ENCODE results near the gene FBXW8. TPM values are rescaled to one million over a fixed set of nuclear protein-coding genes. Genes with fewer than 3 reads are reported as not detected.

Gene FBXW8
- total and polyA plus RNA-seq, 4 donors, result 1.9 to 7.1 (median 4.9) TPM

- TF ChIP-seq ZBTB33 (IDR thresholded peaks at IDR 0.05) (no peak), JUND (IDR thresholded peaks at IDR 0.05) (no peak), SP1 (IDR thresholded peaks at IDR 0.05) (no peak), GABPA (IDR thresholded peaks at IDR 0.05 in 1 of 2, conservative IDR thresholded peaks at IDR 0.05 in 1 of 2) (no peak), EGR1 (IDR thresholded peaks at IDR 0.05; ENCODE audit: low read depth in 2 of 2) (no peak)
- Histone ChIP-seq H3K27ac (ENCODE audit: low read depth in 1 of 2, low read length in 2 of 2) (no peak overlapping the region), H3K9ac (ENCODE audit: low read depth in 1 of 2, low read length in 2 of 2) (no peak overlapping the region), H3K4me3 (ENCODE audit: low read depth in 1 of 3, low read length in 3 of 3) (no peak overlapping the region), H3K27me3 (ENCODE audit: control insufficient read depth in 4 of 4, insufficient read depth in 4 of 4, low read length in 3 of 4) (no peaks in the 10 kb centered on the region), H3K9me3 (ENCODE audit: control insufficient read depth in 4 of 4, low read length in 3 of 4) (no peaks in the 10 kb centered on the region), H3K36me3 (ENCODE audit: control insufficient read depth in 4 of 4, insufficient read depth in 3 of 4, low read depth in 1 of 4, low read length in 3 of 4) (peaks cover 0 to 12% (median 9%) of the 10 kb centered on the region in 4 donors), H3K4me1 (ENCODE audit: control insufficient read depth in 4 of 4, insufficient read depth in 4 of 4, low read length in 3 of 4) (no peaks in the 10 kb centered on the region)
- WGBS, result 96% methylated on average over 9 of the region's 9 CpGs
- no peak for DNase-seq (ENCODE audit: low spot score)
Measured at GRCh38 chr12:116962783-116963356, 52.1 kb downstream of the FBXW8 start.

GRCh38 chr12:116964054-116965050, 53.6 kb downstream of the FBXW8 start:
- 88% methylated on average over 14 of the region's 14 CpGs for WGBS
- Histone ChIP-seq H3K9me3 (ENCODE audit: control insufficient read depth in 4 of 4, low read length in 3 of 4) (no peaks in the 10 kb centered on the region), H3K4me1 (ENCODE audit: control insufficient read depth in 4 of 4, insufficient read depth in 4 of 4, low read length in 3 of 4) (no peaks in the 10 kb centered on the region), H3K9ac (ENCODE audit: low read depth in 1 of 2, low read length in 2 of 2) (no peak overlapping the region), H3K36me3 (ENCODE audit: control insufficient read depth in 4 of 4, insufficient read depth in 3 of 4, low read depth in 1 of 4, low read length in 3 of 4) (peaks cover 2 to 12% (median 9%) of the 10 kb centered on the region in 4 donors), H3K27ac (ENCODE audit: low read depth in 1 of 2, low read length in 2 of 2) (no peak overlapping the region), H3K27me3 (ENCODE audit: control insufficient read depth in 4 of 4, insufficient read depth in 4 of 4, low read length in 3 of 4) (no peaks in the 10 kb centered on the region), H3K4me3 (ENCODE audit: low read depth in 1 of 3, low read length in 3 of 3) (no peak overlapping the region)
- DNase-seq (ENCODE audit: low spot score), result no peak
- TF ChIP-seq SP1 (IDR thresholded peaks at IDR 0.05) (no peak), MAX (IDR thresholded peaks at IDR 0.05) (no peak), NR2F2 (IDR thresholded peaks at IDR 0.05) (no peak), FOXA1 (IDR thresholded peaks at IDR 0.05) (no peak)

GRCh38 chr12:116968986-116969385, 58.2 kb downstream of the FBXW8 start:
- H3K9me3 ChIP-seq (ENCODE audit: control insufficient read depth in 4 of 4, low read length in 3 of 4), result no peaks in the 10 kb centered on the region
- WGBS, result 92% methylated on average over 5 of the region's 5 CpGs
- DNase-seq (ENCODE audit: low spot score), result no peak
- H3K4me3 ChIP-seq (ENCODE audit: low read depth in 1 of 3, low read length in 3 of 3), result no peak overlapping the region
- no peak overlapping the region for H3K27ac ChIP-seq (ENCODE audit: low read depth in 1 of 2, low read length in 2 of 2)
- H3K27me3 ChIP-seq (ENCODE audit: control insufficient read depth in 4 of 4, insufficient read depth in 4 of 4, low read length in 3 of 4), result no peaks in the 10 kb centered on the region
- H3K9ac ChIP-seq (ENCODE audit: low read depth in 1 of 2, low read length in 2 of 2), result no peak overlapping the region
- H3K4me1 ChIP-seq (ENCODE audit: control insufficient read depth in 4 of 4, insufficient read depth in 4 of 4, low read length in 3 of 4), result no peaks in the 10 kb centered on the region
- peaks cover 4 to 21% (median 12%) of the 10 kb centered on the region in 4 donors for H3K36me3 ChIP-seq (ENCODE audit: control insufficient read depth in 4 of 4, insufficient read depth in 3 of 4, low read depth in 1 of 4, low read length in 3 of 4)
- TF ChIP-seq FOXA1 (IDR thresholded peaks at IDR 0.05) (no peak), ZBTB33 (IDR thresholded peaks at IDR 0.05) (no peak), SP1 (IDR thresholded peaks at IDR 0.05) (no peak), HNF4A (conservative IDR thresholded peaks at IDR 0.05) (no peak), JUND (IDR thresholded peaks at IDR 0.05) (no peak), TAF1 (conservative IDR thresholded peaks at IDR 0.05) (no peak), REST (IDR thresholded peaks at IDR 0.05) (no peak), CTCF (IDR thresholded peaks at IDR 0.05; ENCODE audit: low read depth, low read length, missing input control) (no peak), RAD21 (IDR thresholded peaks at IDR 0.05) (no peak), FOXA2 (IDR thresholded peaks at IDR 0.05) (no peak), RXRA (IDR thresholded peaks at IDR 0.05) (no peak), MAX (IDR thresholded peaks at IDR 0.05) (no peak)

All from liver (tissue), 9 donors.